A673 (cell line): ENCODE results near the gene SUMO3.

ENCODE experiments used
- EZH2 ChIP-seq: fragments of 200-600 bp; sonication (generic); IDR thresholded peaks from 2 replicates; pipeline ENCODE4 v1.6.1; 2017; ENCODE audit warnings: borderline replicate concordance, low read depth, mild to moderate bottlenecking, mixed read lengths, antibody characterized with exemption, low read length; ENCODE audit not compliant: poor library complexity, severe bottlenecking
- TF ChIP-seq, protein P1 (sequence below): fragments of 300-800, 200-600 bp; sonication (generic); conservative IDR thresholded peaks from 2 replicates; pipeline ENCODE4 v1.5.1; 2017; ENCODE audit warnings: low read depth, mild to moderate bottlenecking, antibody characterized with exemption, low read length, moderate library complexity, mixed read lengths

DNA sequence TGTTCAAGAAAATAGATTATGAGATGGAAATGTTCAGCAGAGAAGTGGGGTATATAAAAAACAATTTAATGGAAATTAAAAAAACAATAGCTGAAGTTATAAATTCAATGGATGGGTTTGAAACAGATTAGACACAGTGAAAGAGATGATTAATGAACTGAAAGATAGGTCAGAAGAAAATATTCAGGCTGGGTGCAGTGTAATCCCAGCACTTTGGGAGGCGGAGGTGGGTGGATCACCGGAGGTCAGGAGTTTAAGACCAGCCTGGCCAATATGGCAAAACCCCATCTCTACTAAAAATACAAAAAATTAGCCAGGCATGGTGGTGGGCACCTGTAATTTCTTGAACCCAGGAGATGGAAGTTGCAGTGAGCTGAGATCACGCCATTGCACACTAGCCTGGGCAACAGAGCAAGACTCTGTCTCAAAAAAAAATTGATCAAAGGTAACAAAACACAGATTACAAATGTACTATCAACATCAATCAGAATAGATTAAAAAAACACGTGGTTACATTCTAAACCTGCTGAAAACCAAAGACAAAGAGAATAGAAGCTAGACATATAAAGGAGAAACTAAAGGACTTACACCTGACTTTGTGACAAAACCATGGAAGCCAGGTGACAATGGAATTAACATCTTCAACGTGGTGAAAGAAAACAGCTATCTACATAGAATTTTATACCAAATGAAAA lies 4.8 kb upstream of the SUMO3 start:
- TF ChIP-seq, protein P1, sequence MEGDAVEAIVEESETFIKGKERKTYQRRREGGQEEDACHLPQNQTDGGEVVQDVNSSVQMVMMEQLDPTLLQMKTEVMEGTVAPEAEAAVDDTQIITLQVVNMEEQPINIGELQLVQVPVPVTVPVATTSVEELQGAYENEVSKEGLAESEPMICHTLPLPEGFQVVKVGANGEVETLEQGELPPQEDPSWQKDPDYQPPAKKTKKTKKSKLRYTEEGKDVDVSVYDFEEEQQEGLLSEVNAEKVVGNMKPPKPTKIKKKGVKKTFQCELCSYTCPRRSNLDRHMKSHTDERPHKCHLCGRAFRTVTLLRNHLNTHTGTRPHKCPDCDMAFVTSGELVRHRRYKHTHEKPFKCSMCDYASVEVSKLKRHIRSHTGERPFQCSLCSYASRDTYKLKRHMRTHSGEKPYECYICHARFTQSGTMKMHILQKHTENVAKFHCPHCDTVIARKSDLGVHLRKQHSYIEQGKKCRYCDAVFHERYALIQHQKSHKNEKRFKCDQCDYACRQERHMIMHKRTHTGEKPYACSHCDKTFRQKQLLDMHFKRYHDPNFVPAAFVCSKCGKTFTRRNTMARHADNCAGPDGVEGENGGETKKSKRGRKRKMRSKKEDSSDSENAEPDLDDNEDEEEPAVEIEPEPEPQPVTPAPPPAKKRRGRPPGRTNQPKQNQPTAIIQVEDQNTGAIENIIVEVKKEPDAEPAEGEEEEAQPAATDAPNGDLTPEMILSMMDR, result no peak
- TF ChIP-seq EZH2, result no peak
